HCT116 (cell line): ENCODE results near the gene CTDSPL2.

Experiments
- CBX3 ChIP-seq: IDR thresholded peaks from 2 replicates; pipeline ENCODE4 v1.6.1; 2012; ENCODE audit warnings: low read depth
- CTCF ChIP-seq, 3 experiments: fragments of 200-600 bp in 1 of 3; sonication (generic) in 1 of 3; IDR thresholded peaks in 2 of 3; conservative IDR thresholded peaks in 1 of 3; 2 replicates each; pipeline ENCODE4 v1.5.1; 2012 to 2017; ENCODE audit warnings: low read depth in 2 of 3, low read length in 2 of 3, antibody characterized with exemption in 1 of 3, borderline replicate concordance in 1 of 3, control low read depth in 1 of 3, mild to moderate bottlenecking in 1 of 3, mixed read lengths in 1 of 3, mixed run types in 1 of 3, moderate library complexity in 1 of 3; ENCODE audit not compliant: insufficient read depth in 1 of 3
- JUND ChIP-seq: IDR thresholded peaks from 2 replicates; pipeline ENCODE4 v1.6.1; 2012
- POLR2A ChIP-seq: IDR thresholded peaks from 2 replicates; pipeline ENCODE4 v1.7.0; 2011; ENCODE audit warnings: borderline replicate concordance; ENCODE audit not compliant: insufficient read depth, insufficient read length; ENCODE audit errors: extremely low read depth
- REST ChIP-seq: IDR thresholded peaks from 2 replicates; pipeline ENCODE4 v1.6.1; 2012; ENCODE audit warnings: low read depth
- SIN3A ChIP-seq: IDR thresholded peaks from 2 replicates; pipeline ENCODE4 v1.6.1; 2012; ENCODE audit warnings: low read depth
- TCF7L2 ChIP-seq: IDR thresholded peaks from 2 replicates; pipeline ENCODE4 v1.7.0; 2011; ENCODE audit warnings: borderline replicate concordance, inconsistent platforms; ENCODE audit not compliant: insufficient read depth, insufficient read length; ENCODE audit errors: extremely low read depth

GRCh38 chr15:44550734-44551133, 123.3 kb downstream of the CTDSPL2 start:
- TF ChIP-seq POLR2A (no peak), TCF7L2 (no peak), SIN3A (no peak), CTCF (IDR thresholded peaks at IDR 0.05 in 2 of 3, conservative IDR thresholded peaks at IDR 0.05 in 1 of 3; ENCODE audit: borderline replicate concordance in 1 of 3, insufficient read depth in 1 of 3, low read depth in 2 of 3, low read length in 2 of 3) (no peak), CBX3 (no peak), JUND (no peak), REST (no peak)
